A673 (cell line): ENCODE data around the gene HOXB13. TPM values are rescaled to one million over a fixed set of nuclear protein-coding genes. Genes with fewer than 3 reads are reported as not detected.

ENCODE experiments used
- BruUV-seq: library from RNA; stranded (reverse); fragments of 400-500 nt; replicated peaks from 2 replicates; lab custom pipeline; 2021; lab: Mats Ljungman, UMichigan
- CTCF ChIA-PET: fragments of 300-600 bp; sonication (Branson Sonifier 250); formaldehyde crosslinking; loops from one replicate; lab custom pipeline; 2022; ENCODE audit warnings: antibody characterized with exemption; lab: Charles Lee
- POLR2A ChIA-PET: fragments of 300-600 bp; sonication (Branson Sonifier 250); formaldehyde crosslinking; loops from one replicate; lab custom pipeline; 2022; ENCODE audit warnings: antibody characterized with exemption; ENCODE audit not compliant: low non-redundant PET; lab: Charles Lee
- DNase-seq: peaks from one replicate; pipeline ENCODE4 v3.0.0-alpha.2; 2015; ENCODE audit warnings: low spot score
- H3K27ac ChIP-seq: fragments of 200-600 bp; sonication (generic); 2 replicates; pipeline ENCODE4 v1.5.1; 2016; ENCODE audit warnings: mixed run types, low read depth, mild to moderate bottlenecking, mixed read lengths, antibody characterized with exemption, low read length; ENCODE audit not compliant: poor library complexity, severe bottlenecking
- H3K27me3 ChIP-seq: fragments of 200-600 bp; sonication (generic); replicated peaks from 2 replicates; pipeline ENCODE4 v1.6.1; 2017; ENCODE audit warnings: mixed run types, low read depth, mild to moderate bottlenecking, mixed read lengths, antibody characterized with exemption, low read length; ENCODE audit not compliant: insufficient read depth, poor library complexity
- H3K36me3 ChIP-seq: fragments of 200-600 bp; sonication (generic); 2 replicates; pipeline ENCODE4 v1.6.1; 2016; ENCODE audit warnings: mixed run types, mild to moderate bottlenecking, mixed read lengths, antibody characterized with exemption, low read length; ENCODE audit not compliant: insufficient read depth, poor library complexity, severe bottlenecking
- H3K4me1 ChIP-seq: fragments of 200-600 bp; sonication (generic); 2 replicates; pipeline ENCODE4 v1.6.1; 2017; ENCODE audit warnings: mixed run types, mild to moderate bottlenecking, mixed read lengths, antibody characterized with exemption, low read length; ENCODE audit not compliant: insufficient read depth, poor library complexity, severe bottlenecking
- H3K4me3 ChIP-seq: fragments of 200-600 bp; sonication (generic); 2 replicates; pipeline ENCODE4 v1.5.1; 2016; ENCODE audit warnings: low read depth, mixed run types, mild to moderate bottlenecking, mixed read lengths, low read length; ENCODE audit not compliant: poor library complexity, severe bottlenecking
- H3K9me3 ChIP-seq: fragments of 200-600 bp; sonication (generic); 2 replicates; pipeline ENCODE4 v1.6.1; 2016; ENCODE audit warnings: mixed run types, low read depth, mild to moderate bottlenecking, mixed read lengths, antibody characterized with exemption, low read length; ENCODE audit not compliant: poor library complexity, severe bottlenecking
- EZH2 ChIP-seq: fragments of 200-600 bp; sonication (generic); IDR thresholded peaks from 2 replicates; pipeline ENCODE4 v1.6.1; 2017; ENCODE audit warnings: borderline replicate concordance, low read depth, mild to moderate bottlenecking, mixed read lengths, antibody characterized with exemption, low read length; ENCODE audit not compliant: poor library complexity, severe bottlenecking
- intact Hi-C: fragments of 100-400 bp; cut with micrococcal nuclease; formaldehyde crosslinking; loops from one replicate; pipeline ENCODE4 v1.10.0; 2022; ENCODE audit not compliant: unreplicated experiment
- total RNA-seq: library from RNA; stranded (reverse); gene quantifications from 2 replicates; pipeline ENCODE4 v1.2.3, GENCODE V29; 2021
- TF ChIP-seq, protein P1 (sequence below): fragments of 300-800, 200-600 bp; sonication (generic); conservative IDR thresholded peaks from 2 replicates; pipeline ENCODE4 v1.5.1; 2017; ENCODE audit warnings: low read depth, mild to moderate bottlenecking, antibody characterized with exemption, low read length, moderate library complexity, mixed read lengths

Gene HOXB13
- total RNA-seq, 1 experiment from 2014 or later: 11.7 TPM

DNA sequence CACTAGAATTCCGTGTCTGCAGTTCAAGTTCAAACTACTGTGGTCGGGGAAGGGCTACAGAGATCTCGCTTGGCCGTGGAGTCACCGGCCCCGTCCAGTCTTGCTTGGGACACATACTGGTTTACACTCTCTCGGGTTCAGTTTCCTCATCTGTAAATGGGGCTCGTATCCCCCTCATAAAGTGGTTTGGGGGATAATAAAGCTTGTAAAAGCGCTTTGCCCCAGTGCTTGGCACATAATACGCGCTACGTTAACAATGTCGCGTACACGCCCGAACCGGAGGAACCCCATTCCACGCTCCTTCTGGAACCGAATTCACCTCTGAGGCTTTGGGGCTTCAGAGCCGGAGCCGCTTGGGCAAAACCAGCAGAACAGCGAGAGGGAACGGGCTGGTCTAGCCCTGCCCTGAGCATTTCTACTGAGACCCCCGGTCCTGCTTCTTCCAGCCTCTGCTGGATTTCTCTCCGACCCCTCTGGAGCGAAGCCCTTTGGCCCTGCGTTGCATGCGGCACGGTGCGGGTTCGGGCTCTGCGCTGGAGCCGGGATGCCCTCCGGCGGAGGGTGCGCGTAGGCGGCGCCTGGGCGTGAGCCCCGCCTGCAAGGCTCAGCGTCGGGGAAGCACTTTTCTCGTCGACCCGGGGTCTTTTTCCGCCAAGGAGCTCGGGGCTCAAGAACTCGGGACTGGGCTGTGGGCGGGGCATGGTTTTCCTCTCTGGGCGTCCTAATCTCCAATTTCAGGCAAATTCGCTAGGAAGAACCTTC lies 26.1 kb upstream of the HOXB13 start:
- Histone ChIP-seq H3K4me1 (peaks cover 9% of the 10 kb centered on the region), H3K36me3 (no peaks in the 10 kb centered on the region), H3K4me3 (peak overlapping the region; percentile 27), H3K27ac (no peak overlapping the region), H3K9me3 (no peaks in the 10 kb centered on the region), H3K27me3 (no peaks in the 10 kb centered on the region)
- DNase-seq: peak; percentile 40
- no TSS peak for BruUV-seq
- POLR2A ChIA-PET: no interaction called here
- CTCF ChIA-PET: no interaction called here
- intact Hi-C loops: loop anchor here (10.0 kb wide), 1 partner anchor 80 kb away; no protein-coding TSS in a partner anchor
- no peak for TF ChIP-seq EZH2
- TF ChIP-seq, protein P1, sequence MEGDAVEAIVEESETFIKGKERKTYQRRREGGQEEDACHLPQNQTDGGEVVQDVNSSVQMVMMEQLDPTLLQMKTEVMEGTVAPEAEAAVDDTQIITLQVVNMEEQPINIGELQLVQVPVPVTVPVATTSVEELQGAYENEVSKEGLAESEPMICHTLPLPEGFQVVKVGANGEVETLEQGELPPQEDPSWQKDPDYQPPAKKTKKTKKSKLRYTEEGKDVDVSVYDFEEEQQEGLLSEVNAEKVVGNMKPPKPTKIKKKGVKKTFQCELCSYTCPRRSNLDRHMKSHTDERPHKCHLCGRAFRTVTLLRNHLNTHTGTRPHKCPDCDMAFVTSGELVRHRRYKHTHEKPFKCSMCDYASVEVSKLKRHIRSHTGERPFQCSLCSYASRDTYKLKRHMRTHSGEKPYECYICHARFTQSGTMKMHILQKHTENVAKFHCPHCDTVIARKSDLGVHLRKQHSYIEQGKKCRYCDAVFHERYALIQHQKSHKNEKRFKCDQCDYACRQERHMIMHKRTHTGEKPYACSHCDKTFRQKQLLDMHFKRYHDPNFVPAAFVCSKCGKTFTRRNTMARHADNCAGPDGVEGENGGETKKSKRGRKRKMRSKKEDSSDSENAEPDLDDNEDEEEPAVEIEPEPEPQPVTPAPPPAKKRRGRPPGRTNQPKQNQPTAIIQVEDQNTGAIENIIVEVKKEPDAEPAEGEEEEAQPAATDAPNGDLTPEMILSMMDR: 0 out of 2 replicates have a peak, but pooled peaks have one; percentile 17

DNA sequence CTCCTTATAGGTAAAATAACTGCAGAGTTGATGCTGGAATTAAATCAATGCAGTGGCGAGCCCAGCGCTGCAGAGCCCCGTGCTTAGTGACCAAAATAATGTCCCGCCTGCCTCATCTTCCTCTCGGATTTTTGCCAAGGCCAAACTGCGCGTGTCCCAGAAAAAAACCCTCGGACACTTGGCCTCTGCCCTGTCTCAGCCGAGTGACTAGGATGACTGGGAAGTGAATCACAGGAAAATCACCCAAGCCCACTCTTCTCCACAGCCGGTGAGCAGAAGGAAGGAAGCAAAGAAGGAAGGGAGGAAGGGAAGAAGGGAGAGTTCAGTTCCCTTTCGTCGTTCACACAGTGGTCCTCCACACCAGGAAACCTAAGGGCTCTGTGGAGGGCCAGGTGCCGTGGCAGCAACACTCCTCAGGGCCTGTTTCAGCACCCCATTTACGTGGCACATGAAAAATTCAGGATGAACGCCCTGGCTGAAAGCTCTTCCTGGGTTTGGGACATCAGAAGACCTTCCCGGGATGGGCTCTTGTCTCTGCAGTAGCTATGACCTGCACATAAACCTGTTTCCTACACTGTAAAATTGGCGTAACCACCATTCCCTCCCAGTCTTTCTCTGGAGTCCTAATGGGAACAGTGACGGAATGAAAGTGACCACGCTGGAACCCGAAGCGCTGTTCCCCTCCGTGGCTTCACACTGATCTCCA lies 25.4 kb upstream of the HOXB13 start:
- Histone ChIP-seq H3K27me3 (no peaks in the 10 kb centered on the region), H3K36me3 (no peaks in the 10 kb centered on the region), H3K27ac (no peak overlapping the region), H3K4me1 (peaks cover 9% of the 10 kb centered on the region), H3K9me3 (no peaks in the 10 kb centered on the region), H3K4me3 (no peak overlapping the region)
- no peak for DNase-seq
- ChIA-PET POLR2A (no interaction called here), CTCF (no interaction called here)
- intact Hi-C loops: loop anchor here (10.0 kb wide), 1 partner anchor 79 kb away; no protein-coding TSS in a partner anchor
- TF ChIP-seq, protein P1: no peak
- no peak for TF ChIP-seq EZH2
- no TSS peak for BruUV-seq

DNA sequence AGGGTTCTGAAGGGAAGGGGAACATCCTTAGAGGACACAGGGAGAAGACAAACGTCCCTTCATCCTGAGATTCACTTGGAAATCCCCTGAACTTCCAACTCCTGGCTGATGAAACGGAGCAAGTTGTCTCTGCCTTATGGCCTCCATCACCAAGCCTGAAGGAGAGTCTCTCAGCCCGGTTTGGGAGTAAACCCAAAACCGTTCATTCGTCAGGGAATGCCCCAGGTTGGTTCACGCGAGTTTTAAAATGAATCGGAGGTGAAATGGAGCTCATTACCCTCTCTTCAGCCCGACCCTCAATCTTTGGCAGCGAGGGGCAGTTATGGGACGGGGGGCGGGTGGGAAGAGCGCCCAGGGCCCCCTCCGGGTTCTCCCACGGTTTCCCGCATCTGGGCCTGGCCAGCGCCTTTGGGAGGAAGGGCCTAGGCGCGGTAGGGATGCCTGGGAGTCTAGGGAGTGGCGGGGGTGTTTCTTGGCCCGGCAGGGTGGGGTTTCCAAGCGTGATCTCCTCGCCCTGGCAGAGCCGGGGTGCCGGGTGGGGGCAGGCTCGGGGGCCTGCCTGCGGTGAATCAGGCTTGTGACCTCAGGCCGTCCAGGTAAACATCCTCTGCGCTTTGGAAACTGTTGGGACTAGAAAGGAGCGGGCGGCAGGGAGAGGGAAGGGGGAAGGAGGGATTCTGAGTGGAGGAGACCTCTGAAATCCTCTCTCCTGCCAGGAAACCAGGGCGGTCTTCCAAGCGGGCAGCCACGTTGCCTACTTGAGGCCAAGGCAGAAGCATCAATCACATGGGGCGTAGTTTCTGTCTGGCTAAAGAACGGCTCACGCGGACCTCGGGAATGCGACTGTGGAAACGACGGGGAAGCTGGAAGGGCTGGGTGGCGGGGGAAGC lies 24.1 kb upstream of the HOXB13 start:
- H3K4me1 ChIP-seq: peaks cover 9% of the 10 kb centered on the region
- CTCF ChIA-PET: no interaction called here
- H3K9me3 ChIP-seq: no peaks in the 10 kb centered on the region
- no peaks in the 10 kb centered on the region for H3K27me3 ChIP-seq
- POLR2A ChIA-PET: no interaction called here
- no peak for DNase-seq
- TF ChIP-seq EZH2: no peak
- TF ChIP-seq, protein P1: no peak
- H3K36me3 ChIP-seq: no peaks in the 10 kb centered on the region
- BruUV-seq: no TSS peak
- H3K27ac ChIP-seq: no peak overlapping the region
- H3K4me3 ChIP-seq: no peak overlapping the region
- intact Hi-C loops: loop anchor here (10.0 kb wide), 1 partner anchor 78 kb away; no protein-coding TSS in a partner anchor
